GM19372 (cell line): ENCODE measurements around the gene RPTOR.

Experiments used
- ATAC-seq: cut with Tn5 transposase; IDR thresholded peaks from one replicate; pipeline ENCODE4 v1.9.1; 2021; ENCODE audit warnings: mild to moderate bottlenecking, low read depth, moderate library complexity; ENCODE audit not compliant: unreplicated experiment

RPTOR gene

GRCh38 chr17:80947200-80947940, 402.7 kb downstream of the RPTOR start:
- ATAC-seq, result no peak

- no peak for ATAC-seq
Measured at GRCh38 chr17:80948019-80948975, 403.7 kb downstream of the RPTOR start.

- no peak for ATAC-seq
Measured at GRCh38 chr17:80948976-80949450, 404.4 kb downstream of the RPTOR start.

- no peak for ATAC-seq
Measured at GRCh38 chr17:80949451-80950421, 405.1 kb downstream of the RPTOR start.

- ATAC-seq, result no peak
Measured at GRCh38 chr17:80950466-80951120, 406.0 kb downstream of the RPTOR start.

- no peak for ATAC-seq
Measured at GRCh38 chr17:80951121-80952090, 406.8 kb downstream of the RPTOR start.

- ATAC-seq, result no peak
Measured at GRCh38 chr17:80952291-80952690, 407.7 kb downstream of the RPTOR start.

- ATAC-seq, result no peak
Measured at GRCh38 chr17:80953471-80954315, 409.1 kb downstream of the RPTOR start.

- no peak for ATAC-seq
Measured at GRCh38 chr17:80955078-80955477, 410.4 kb downstream of the RPTOR start.

GRCh38 chr17:80955671-80956280, 411.1 kb downstream of the RPTOR start:
- ATAC-seq, result no peak

- ATAC-seq, result no peak
Measured at GRCh38 chr17:80956321-80957190, 411.9 kb downstream of the RPTOR start.

- no peak for ATAC-seq
Measured at GRCh38 chr17:80957461-80957941, 412.9 kb downstream of the RPTOR start.

GRCh38 chr17:80959330-80960036, 414.8 kb downstream of the RPTOR start:
- no peak for ATAC-seq

GRCh38 chr17:80960037-80960796, 415.6 kb downstream of the RPTOR start:
- ATAC-seq, result no peak
